Type B pancreatic cell (in vitro differentiated cells): ENCODE data around the gene IL31RA. TPM values are rescaled to one million over a fixed set of nuclear protein-coding genes. Genes with fewer than 3 reads are reported as not detected.

Experiments
- DNase-seq: peaks from one replicate; pipeline ENCODE4 v3.0.0; 2021; ENCODE audit warnings: mixed read lengths; ENCODE audit not compliant: unreplicated experiment; ENCODE audit errors: extremely low spot score
- H3K27ac Mint-ChIP-seq: 2 replicates; pipeline ENCODE4 v1.8.0; 2021; ENCODE audit warnings: mild to moderate bottlenecking, mixed read lengths
- H3K27me3 Mint-ChIP-seq: 2 replicates; pipeline ENCODE4 v1.8.0; 2021; ENCODE audit warnings: mixed read lengths
- H3K36me3 Mint-ChIP-seq: 2 replicates; pipeline ENCODE4 v1.8.0; 2021; ENCODE audit warnings: mixed read lengths
- H3K4me1 Mint-ChIP-seq: one replicate; pipeline ENCODE4 v1.8.0; 2021; ENCODE audit warnings: mixed read lengths; ENCODE audit not compliant: unreplicated experiment
- H3K4me3 Mint-ChIP-seq: 2 replicates; pipeline ENCODE4 v1.8.0; 2021; ENCODE audit warnings: mild to moderate bottlenecking, mixed read lengths
- H3K9me3 Mint-ChIP-seq: 2 replicates; pipeline ENCODE4 v1.8.0; 2021; ENCODE audit warnings: mixed read lengths
- CTCF ChIP-seq: fragments of 200-600 bp; sonication (generic); conservative IDR thresholded peaks from 2 replicates; pipeline ENCODE4 v1.5.0; 2021; ENCODE audit warnings: antibody characterized with exemption, mild to moderate bottlenecking
- total RNA-seq: library from RNA; stranded (reverse); gene quantifications from 2 replicates; pipeline ENCODE4 v1.2.1, GENCODE V29; 2021; ENCODE audit warnings: low replicate concordance

The IL31RA gene
- total RNA-seq, 1 donor from 2014 or later: not detected

- H3K27me3 Mint-ChIP-seq: peaks cover 27% of the 10 kb centered on the region
- no peak for DNase-seq
- TF ChIP-seq CTCF: no peak
- H3K27ac Mint-ChIP-seq: no peak overlapping the region
- H3K4me3 Mint-ChIP-seq: peak overlapping the region; percentile 68
- H3K4me1 Mint-ChIP-seq: no peaks in the 10 kb centered on the region
- H3K36me3 Mint-ChIP-seq: no peaks in the 10 kb centered on the region
- H3K9me3 Mint-ChIP-seq: peaks cover 5% of the 10 kb centered on the region
Observed at GRCh38 chr5:55821731-55822512, 29.2 kb upstream of the IL31RA start.

GRCh38 chr5:55823151-55823796 is 27.9 kb upstream of the IL31RA start:
- Mint-ChIP-seq H3K4me1 (no peaks in the 10 kb centered on the region), H3K27me3 (peaks cover 27% of the 10 kb centered on the region)

GRCh38 chr5:55829956-55830355 is 21.2 kb upstream of the IL31RA start:
- peaks cover 4% of the 10 kb centered on the region for H3K27me3 Mint-ChIP-seq
- H3K4me3 Mint-ChIP-seq: no peak overlapping the region
- H3K9me3 Mint-ChIP-seq: no peaks in the 10 kb centered on the region
- H3K27ac Mint-ChIP-seq: no peak overlapping the region
- no peaks in the 10 kb centered on the region for H3K36me3 Mint-ChIP-seq
- TF ChIP-seq CTCF: no peak
- no peak for DNase-seq
- H3K4me1 Mint-ChIP-seq: no peaks in the 10 kb centered on the region

More at GRCh38 chr5:55823151-55823796, 27.9 kb upstream of the IL31RA start:
- no peak overlapping the region for H3K4me3 Mint-ChIP-seq
- no peak overlapping the region for H3K27ac Mint-ChIP-seq
- DNase-seq: no peak
- no peaks in the 10 kb centered on the region for H3K36me3 Mint-ChIP-seq
- no peak for TF ChIP-seq CTCF
- peaks cover 5% of the 10 kb centered on the region for H3K9me3 Mint-ChIP-seq

GRCh38 chr5:55832446-55832845 is 18.7 kb upstream of the IL31RA start:
- H3K27me3 Mint-ChIP-seq: no peaks in the 10 kb centered on the region
- no peaks in the 10 kb centered on the region for H3K4me1 Mint-ChIP-seq
- TF ChIP-seq CTCF: no peak
- H3K27ac Mint-ChIP-seq: no peak overlapping the region
- H3K36me3 Mint-ChIP-seq: no peaks in the 10 kb centered on the region
- DNase-seq: no peak
- H3K9me3 Mint-ChIP-seq: no peaks in the 10 kb centered on the region
- H3K4me3 Mint-ChIP-seq: no peak overlapping the region

- no peaks in the 10 kb centered on the region for H3K36me3 Mint-ChIP-seq
- no peak for DNase-seq
- no peaks in the 10 kb centered on the region for H3K4me1 Mint-ChIP-seq
- TF ChIP-seq CTCF: no peak
- H3K9me3 Mint-ChIP-seq: no peaks in the 10 kb centered on the region
- no peak overlapping the region for H3K4me3 Mint-ChIP-seq
- H3K27ac Mint-ChIP-seq: no peak overlapping the region
- peaks cover 2% of the 10 kb centered on the region for H3K27me3 Mint-ChIP-seq
Observed at GRCh38 chr5:55836191-55836590, 15.0 kb upstream of the IL31RA start.
